PC-3 (cell line): ENCODE data around the gene TBX3.

ENCODE experiments used
- CTCF ChIP-seq: fragments of 300-600 bp; sonication (generic); conservative IDR thresholded peaks from 2 replicates; pipeline ENCODE4 v1.5.1; 2017; ENCODE audit warnings: antibody characterized with exemption, low read depth, mild to moderate bottlenecking, low read length
- EZH2 ChIP-seq: fragments of 300-600 bp; sonication (generic); IDR thresholded peaks from one replicate; pipeline ENCODE4 v1.6.1; 2017; ENCODE audit warnings: antibody characterized with exemption, mild to moderate bottlenecking, low read length; ENCODE audit not compliant: unreplicated experiment
- EZH2phosphoT487 ChIP-seq: fragments of 300-600 bp; sonication (generic); IDR thresholded peaks from 2 replicates; pipeline ENCODE4 v1.6.1; 2018; ENCODE audit warnings: mild to moderate bottlenecking, antibody characterized with exemption, low read length, borderline replicate concordance

- TF ChIP-seq CTCF = no peak
- no peak for TF ChIP-seq EZH2phosphoT487
- TF ChIP-seq EZH2 = no peak
These were observed 17.0 kb downstream of the TBX3 start for GRCh38 chr12:114666746-114667668.
